Astrocyte (in vitro differentiated cells and primary cell): ENCODE data around the gene SLC25A21. TPM values are rescaled to one million over a fixed set of nuclear protein-coding genes. Genes with fewer than 3 reads are reported as not detected.

Experiments
- DNase-seq: peaks from one replicate; pipeline ENCODE4 v3.0.0-alpha.2; 2010; ENCODE audit warnings: low read depth
- FAIRE-seq: peaks from 2 replicates; lab custom pipeline; 2011; peaks lifted over from hg19 to GRCh38; lab: Jason Lieb, UNC
- H2AFZ ChIP-seq: 2 replicates; pipeline ENCODE4 v1.6.0; 2012; ENCODE audit warnings: low read depth, low read length, inconsistent platforms
- H3K27ac ChIP-seq: 2 replicates; pipeline ENCODE4 v1.5.1; 2011; ENCODE audit warnings: low read depth, low read length, inconsistent platforms
- H3K27me3 ChIP-seq: 2 replicates; pipeline ENCODE4 v1.6.0; 2011; ENCODE audit warnings: low read length, inconsistent platforms; ENCODE audit not compliant: insufficient read depth
- H3K36me3 ChIP-seq: 2 replicates; pipeline ENCODE4 v1.5.1; 2011; ENCODE audit warnings: low read length, inconsistent platforms; ENCODE audit not compliant: insufficient read depth
- H3K4me1 ChIP-seq: 2 replicates; pipeline ENCODE4 v1.5.1; 2011; ENCODE audit warnings: low read length, inconsistent platforms; ENCODE audit not compliant: insufficient read depth
- H3K4me2 ChIP-seq: 2 replicates; pipeline ENCODE4 v1.6.0; 2012; ENCODE audit warnings: low read length, inconsistent platforms
- H3K4me3 ChIP-seq: 2 replicates; pipeline ENCODE4 v1.5.1; 2011; ENCODE audit warnings: low read depth, mild to moderate bottlenecking, low read length, inconsistent platforms; ENCODE audit not compliant: insufficient read depth
- H3K79me2 ChIP-seq: 2 replicates; pipeline ENCODE4 v1.6.0; 2012; ENCODE audit warnings: mild to moderate bottlenecking, low read length, inconsistent platforms; ENCODE audit not compliant: insufficient read depth
- H3K9ac ChIP-seq: 2 replicates; pipeline ENCODE4 v1.6.0; 2012; ENCODE audit warnings: mild to moderate bottlenecking, low read length, inconsistent platforms
- H3K9me3 ChIP-seq: 2 replicates; pipeline ENCODE4 v1.5.1; 2012; ENCODE audit warnings: low read depth, mild to moderate bottlenecking, low read length, inconsistent platforms; ENCODE audit not compliant: insufficient read depth
- H4K20me1 ChIP-seq: 2 replicates; pipeline ENCODE4 v1.6.0; 2012; ENCODE audit warnings: low read length, inconsistent platforms; ENCODE audit not compliant: insufficient read depth
- H3K27ac Mint-ChIP-seq: one replicate; pipeline ENCODE4 v1.8.0; 2021; ENCODE audit warnings: mild to moderate bottlenecking, mixed read lengths; ENCODE audit not compliant: unreplicated experiment
- H3K27me3 Mint-ChIP-seq: one replicate; pipeline ENCODE4 v1.8.0; 2021; ENCODE audit warnings: low read depth, mixed read lengths; ENCODE audit not compliant: unreplicated experiment
- H3K36me3 Mint-ChIP-seq: one replicate; pipeline ENCODE4 v1.8.0; 2021; ENCODE audit warnings: low read depth, mixed read lengths; ENCODE audit not compliant: unreplicated experiment
- H3K4me1 Mint-ChIP-seq: one replicate; pipeline ENCODE4 v1.8.0; 2021; ENCODE audit warnings: low read depth, mixed read lengths; ENCODE audit not compliant: unreplicated experiment
- H3K4me3 Mint-ChIP-seq: one replicate; pipeline ENCODE4 v1.8.0; 2021; ENCODE audit warnings: mild to moderate bottlenecking, moderate library complexity, mixed read lengths; ENCODE audit not compliant: unreplicated experiment
- H3K9me3 Mint-ChIP-seq: one replicate; pipeline ENCODE4 v1.8.0; 2021; ENCODE audit warnings: mild to moderate bottlenecking, mixed read lengths; ENCODE audit not compliant: unreplicated experiment
- CTCF ChIP-seq: IDR thresholded peaks from 2 replicates; pipeline ENCODE4 v1.5.1; 2011; ENCODE audit warnings: low read depth, mild to moderate bottlenecking, inconsistent platforms, low read length, moderate library complexity; ENCODE audit not compliant: insufficient read depth
- EZH2 ChIP-seq: IDR thresholded peaks from 2 replicates; pipeline ENCODE4 v1.6.1; 2012; ENCODE audit warnings: mild to moderate bottlenecking, low read length, inconsistent platforms; ENCODE audit not compliant: insufficient read depth
- total RNA-seq: library from RNA; stranded (reverse); gene quantifications from 2 replicates; pipeline ENCODE4 v1.2.1, GENCODE V29; 2021

Gene SLC25A21
- total RNA-seq, 1 donor from 2014 or later, result 1.5 TPM

- DNase-seq, result no peak
- Histone ChIP-seq H3K9ac (no peak overlapping the region), H3K36me3 (no peaks in the 10 kb centered on the region), H3K27ac (no peak overlapping the region), H3K4me2 (no peak overlapping the region), H3K27me3 (no peaks in the 10 kb centered on the region), H3K9me3 (no peaks in the 10 kb centered on the region), H3K4me3 (no peak overlapping the region), H4K20me1 (no peaks in the 10 kb centered on the region), H2AFZ (no peak overlapping the region), H3K79me2 (no peaks in the 10 kb centered on the region), H3K4me1 (peaks cover 20% of the 10 kb centered on the region)
- H3K4me1 Mint-ChIP-seq, result peaks cover 26% of the 10 kb centered on the region
- no peak for FAIRE-seq
- H3K9me3 Mint-ChIP-seq, result no peaks in the 10 kb centered on the region
- no peaks in the 10 kb centered on the region for H3K27me3 Mint-ChIP-seq
- H3K27ac Mint-ChIP-seq, result no peak overlapping the region
- TF ChIP-seq EZH2 (no peak), CTCF (no peak)
- no peaks in the 10 kb centered on the region for H3K36me3 Mint-ChIP-seq
- H3K4me3 Mint-ChIP-seq, result no peak overlapping the region
Measured at GRCh38 chr14:37032863-37033262, 139.5 kb downstream of the SLC25A21 start.

- no peak for FAIRE-seq
- no peak for TF ChIP-seq CTCF
- TF ChIP-seq EZH2, result no peak
- no peaks in the 10 kb centered on the region for H3K27me3 Mint-ChIP-seq
- Histone ChIP-seq H3K9ac (no peak overlapping the region), H3K4me3 (no peak overlapping the region), H4K20me1 (no peaks in the 10 kb centered on the region), H3K27ac (no peak overlapping the region), H3K4me2 (no peak overlapping the region), H3K9me3 (no peaks in the 10 kb centered on the region), H2AFZ (no peak overlapping the region), H3K79me2 (no peaks in the 10 kb centered on the region), H3K36me3 (no peaks in the 10 kb centered on the region), H3K4me1 (no peaks in the 10 kb centered on the region), H3K27me3 (no peaks in the 10 kb centered on the region)
- H3K36me3 Mint-ChIP-seq, result no peaks in the 10 kb centered on the region
- DNase-seq, result no peak
- H3K4me3 Mint-ChIP-seq, result no peak overlapping the region
- no peaks in the 10 kb centered on the region for H3K4me1 Mint-ChIP-seq
- H3K27ac Mint-ChIP-seq, result no peak overlapping the region
- H3K9me3 Mint-ChIP-seq, result no peaks in the 10 kb centered on the region
Measured at GRCh38 chr14:37027188-37027824, 145.1 kb downstream of the SLC25A21 start.

GRCh38 chr14:37023875-37024565, 148.4 kb downstream of the SLC25A21 start:
- no peak for FAIRE-seq
- Histone ChIP-seq H3K4me3 (no peak overlapping the region), H3K27ac (no peak overlapping the region), H3K79me2 (no peaks in the 10 kb centered on the region), H4K20me1 (no peaks in the 10 kb centered on the region), H3K4me1 (no peaks in the 10 kb centered on the region), H3K27me3 (no peaks in the 10 kb centered on the region), H3K9me3 (no peaks in the 10 kb centered on the region), H3K4me2 (no peak overlapping the region), H3K36me3 (no peaks in the 10 kb centered on the region), H3K9ac (no peak overlapping the region), H2AFZ (no peak overlapping the region)
- Mint-ChIP-seq H3K4me1 (no peaks in the 10 kb centered on the region), H3K27me3 (no peaks in the 10 kb centered on the region), H3K4me3 (no peak overlapping the region), H3K9me3 (no peaks in the 10 kb centered on the region), H3K36me3 (no peaks in the 10 kb centered on the region), H3K27ac (no peak overlapping the region)
- no peak for DNase-seq
- TF ChIP-seq CTCF (no peak), EZH2 (no peak)
